ENCODE measurements around the gene KIRREL2. TPM values are rescaled to one million over a fixed set of nuclear protein-coding genes. Genes with fewer than 3 reads are reported as not detected.

Gene KIRREL2
- total and polyA plus RNA-seq, 9 of the 15 experiments (the other 6 are each of a cell fraction or from before 2014, with no cell fraction given), result 0.01 to 0.12 (median 0.09) TPM; not detected in 4

GRCh38 chr19:35872180-35872579, 15.5 kb downstream of the KIRREL2 start:
- no peak for ATAC-seq
- peaks cover 9% of the 10 kb centered on the region; the same call in 1 of the 2 replicates for H4K20me1 ChIP-seq (replicated peaks; ENCODE audit: control insufficient read depth, insufficient read depth, low read length)
- ChIA-PET CTCF (ENCODE audit: low intra/inter-chr PET ratio) (no interaction called here), POLR2A (interaction anchor here (1.0 kb wide), 1 partner anchor 11 kb away, joined by 3 read pairs; no protein-coding TSS in a partner anchor)
- no peak overlapping the region for H3K4me2 ChIP-seq (ENCODE audit: insufficient read depth, low read length)
- DNase-seq (ENCODE audit: extremely low read depth in 1 of 4, low spot score in 3 of 4), result no peak
- no peaks in the 10 kb centered on the region for H3K9me1 ChIP-seq (ENCODE audit: control insufficient read depth, insufficient read depth, low read length)
- 0 out of 2 replicates have a peak overlapping the region, but pooled peaks have one; percentile 55 for H2AFZ ChIP-seq (ENCODE audit: low read depth, low read length)
- WGBS (ENCODE audit: insufficient coverage, low coverage, missing lambda C conversion rate), result 39% methylated on average over 5 of the region's 5 CpGs
- peaks cover 20 to 45% of the 10 kb centered on the region in 2 experiments for H3K4me1 ChIP-seq (replicated peaks in 1 of 2; ENCODE audit: control insufficient read depth in 2 of 2, insufficient read depth in 2 of 2, low read length in 2 of 2)
- no peak overlapping the region for H3K4me3 ChIP-seq
- in situ Hi-C loops (cut with MboI), result no loop called here
- peaks cover 4 to 13% of the 10 kb centered on the region in 2 experiments; a peak in 3 of 5 replicates for H3K27me3 ChIP-seq (ENCODE audit: control insufficient read depth in 2 of 2, insufficient read depth in 2 of 2, low read length in 2 of 2)
- no peaks in the 10 kb centered on the region for H3K9me3 ChIP-seq (replicated peaks; ENCODE audit: control insufficient read depth, insufficient read depth, low read depth, low read length)
- intact Hi-C loops (cut with micrococcal nuclease), result no loop called here
- BruUV-seq (replicated peaks), result no TSS peak
- H3K79me2 ChIP-seq (ENCODE audit: control insufficient read depth, insufficient read depth, low read length), result no peaks in the 10 kb centered on the region
- H3K36me3 ChIP-seq (ENCODE audit: control insufficient read depth, insufficient read depth, low read length), result no peaks in the 10 kb centered on the region
- no peak overlapping the region for H3K9ac ChIP-seq (ENCODE audit: insufficient read depth in 1 of 2, low read depth in 2 of 2, low read length in 2 of 2)
- FAIRE-seq, result peak; percentile 71
- no peak overlapping the region for H3K27ac ChIP-seq (ENCODE audit: extremely low read depth, low read depth, low read length)
- TF ChIP-seq TFAP4 (CRISPR knock-in tag; IDR thresholded peaks at IDR 0.05; ENCODE audit: borderline replicate concordance), result no peak
- no peak for TF ChIP-seq SPI1 (IDR thresholded peaks at IDR 0.05; ENCODE audit: borderline replicate concordance, low read depth, low read length)
- TF ChIP-seq NFIX (CRISPR knock-in tag; IDR thresholded peaks at IDR 0.05; ENCODE audit: low read depth), result no peak
- no peak for TF ChIP-seq ZNF398 (CRISPR knock-in tag; IDR thresholded peaks at IDR 0.05)
- TF ChIP-seq YY1 (IDR thresholded peaks at IDR 0.05; ENCODE audit: borderline replicate concordance in 1 of 3, control insufficient read depth in 1 of 3, extremely low read depth in 1 of 3, insufficient read depth in 3 of 3, insufficient read length in 1 of 3, insufficient replicate concordance in 2 of 3, low read depth in 1 of 3, low read length in 2 of 3), result peak in 1 of 3 experiments; percentile 67
- TF ChIP-seq XRCC3 (IDR thresholded peaks at IDR 0.05), result no peak
- peak; percentile 58 to 72; a peak in 3 of 4 replicates for TF ChIP-seq SIX5 (IDR thresholded peaks at IDR 0.05; ENCODE audit: borderline replicate concordance in 1 of 2, insufficient read depth in 1 of 2, low read depth in 1 of 2, low read length in 2 of 2)
- no peak for TF ChIP-seq TEAD2 (tag; IDR thresholded peaks at IDR 0.05)
- no peak for TF ChIP-seq ZNF707 (CRISPR knock-in tag; conservative IDR thresholded peaks at IDR 0.05)
- TF ChIP-seq FOXP1 (CRISPR knock-in tag; IDR thresholded peaks at IDR 0.05), result no peak
- no peak for TF ChIP-seq KLF13 (tag; IDR thresholded peaks at IDR 0.05; ENCODE audit: borderline replicate concordance, low read depth)
- TF ChIP-seq MCM5 (IDR thresholded peaks at IDR 0.05; ENCODE audit: low read depth), result no peak
- TF ChIP-seq CREM (IDR thresholded peaks at IDR 0.05; ENCODE audit: low read depth), result peak; percentile 30; the same call in 1 of the 2 replicates
- no peak for TF ChIP-seq CTBP1 (IDR thresholded peaks at IDR 0.05; ENCODE audit: borderline replicate concordance)
- no peak for TF ChIP-seq DMBX1 (CRISPR knock-in tag; IDR thresholded peaks at IDR 0.05; ENCODE audit: borderline replicate concordance)
- no peak for TF ChIP-seq LARP7 (IDR thresholded peaks at IDR 0.05)
- TF ChIP-seq PTRF (tag; IDR thresholded peaks at IDR 0.05), result no peak
- no peak for TF ChIP-seq GTF2E2 (tag; IDR thresholded peaks at IDR 0.05)
- TF ChIP-seq SREBF2 (CRISPR knock-in tag; IDR thresholded peaks at IDR 0.05), result no peak
- TF ChIP-seq ZFP36 (IDR thresholded peaks at IDR 0.05; ENCODE audit: low read depth, low read length, partially characterized antibody), result no peak
- TF ChIP-seq ETV6 (IDR thresholded peaks at IDR 0.05; ENCODE audit: borderline replicate concordance in 1 of 2, low read depth in 2 of 2, low read length in 1 of 2), result no peak
- no peak for TF ChIP-seq ETV6 (CRISPR knock-in tag; IDR thresholded peaks at IDR 0.05; ENCODE audit: borderline replicate concordance)
